GM23248 (cell line): ENCODE data around the gene SUGCT. TPM values are rescaled to one million over a fixed set of nuclear protein-coding genes. Genes with fewer than 3 reads are reported as not detected.

ENCODE experiments used
- DNase-seq: peaks from one replicate; pipeline ENCODE4 v3.0.0-alpha.2; 2015
- H2AFZ ChIP-seq: fragments of 200-600 bp; sonication (generic); 2 replicates; pipeline ENCODE4 v1.6.1; 2016; ENCODE audit warnings: antibody characterized with exemption
- H3F3A ChIP-seq: fragments of 200-600 bp; sonication (generic); 2 replicates; pipeline ENCODE4 v1.6.1; 2016; ENCODE audit warnings: mild to moderate bottlenecking, antibody characterized with exemption, mixed run types; ENCODE audit not compliant: insufficient read depth
- H3K27ac ChIP-seq: fragments of 200-600 bp; sonication (generic); 2 replicates; pipeline ENCODE4 v1.5.1; 2016; ENCODE audit warnings: mild to moderate bottlenecking
- H3K27me3 ChIP-seq: fragments of 200-600 bp; sonication (generic); replicated peaks from 2 replicates; pipeline ENCODE4 v1.6.1; 2016; ENCODE audit warnings: mild to moderate bottlenecking; ENCODE audit not compliant: insufficient read depth
- H3K36me3 ChIP-seq: fragments of 200-600 bp; sonication (generic); 2 replicates; pipeline ENCODE4 v1.6.1; 2016; ENCODE audit warnings: low read depth, mild to moderate bottlenecking
- H3K4me1 ChIP-seq: fragments of 200-600 bp; sonication (generic); 2 replicates; pipeline ENCODE4 v1.6.1; 2016; ENCODE audit warnings: mild to moderate bottlenecking; ENCODE audit not compliant: insufficient read depth
- H3K4me2 ChIP-seq: fragments of 200-600 bp; sonication (generic); one replicate; pipeline ENCODE4 v1.6.1; 2016; ENCODE audit warnings: mild to moderate bottlenecking; ENCODE audit not compliant: unreplicated experiment
- H3K4me3 ChIP-seq: fragments of 200-600 bp; sonication (generic); 2 replicates; pipeline ENCODE4 v1.5.1; 2016; ENCODE audit warnings: mild to moderate bottlenecking
- H3K79me2 ChIP-seq: fragments of 200-600 bp; sonication (generic); 2 replicates; pipeline ENCODE4 v1.6.1; 2016; ENCODE audit warnings: mild to moderate bottlenecking; ENCODE audit not compliant: insufficient read depth
- H3K9ac ChIP-seq: fragments of 200-600 bp; sonication (generic); 2 replicates; pipeline ENCODE4 v1.6.1; 2016; ENCODE audit warnings: mild to moderate bottlenecking
- H3K9me2 ChIP-seq: fragments of 200-600 bp; sonication (generic); 2 replicates; pipeline ENCODE4 v1.6.1; 2016; ENCODE audit warnings: mixed run types, mild to moderate bottlenecking, moderate library complexity; ENCODE audit not compliant: insufficient read depth
- H3K9me3 ChIP-seq: fragments of 200-600 bp; sonication (generic); one replicate; pipeline ENCODE4 v1.6.1; 2017; ENCODE audit warnings: low read depth
- H4K20me1 ChIP-seq: fragments of 200-600 bp; sonication (generic); 2 replicates; pipeline ENCODE4 v1.6.0; 2016; ENCODE audit not compliant: insufficient read depth
- EZH2 ChIP-seq: fragments of 200-600 bp; sonication (generic); IDR thresholded peaks from 2 replicates; pipeline ENCODE4 v1.6.1; 2018; ENCODE audit warnings: antibody characterized with exemption, mild to moderate bottlenecking; ENCODE audit not compliant: insufficient read depth, poor library complexity, severe bottlenecking
- EZH2phosphoT487 ChIP-seq: fragments of 200-600 bp; sonication (generic); IDR thresholded peaks from 2 replicates; pipeline ENCODE4 v1.6.1; 2018; ENCODE audit warnings: antibody characterized with exemption, moderate library complexity, mild to moderate bottlenecking, low read depth; ENCODE audit not compliant: insufficient read depth
- WGBS, 2 experiments: methylation state at CpG; one replicate each; pipeline ENCODE4 v1.1.6; 2015 to 2017; ENCODE audit warnings: low lambda C conversion rate in 2 of 2, low coverage in 1 of 2; ENCODE audit errors: missing lambda C conversion rate in 2 of 2; 5-methylcytosine and 5-hydroxymethylcytosine counted together
- in situ Hi-C: fragments of 300-500 bp; cut with MboI; formaldehyde crosslinking; loops from 2 replicates; pipeline ENCODE4 v1.15.0; 2020
- polyA plus RNA-seq: library from polyadenylated mRNA; unstranded; fragments of >200 nt; fragmentation: Nextera tagmentation; extraction: Ambion mirVana; gene quantifications from 2 replicates; pipeline ENCODE4 v1.2.1, GENCODE V29; 2016
- total RNA-seq: library from RNA; depleted of rRNA; stranded (reverse); fragments of >200 nt; shearing (Covaris generic); gene quantifications from 2 replicates; pipeline ENCODE4 v1.2.3, GENCODE V29; 2014

Gene SUGCT
- total and polyA plus RNA-seq, 2 experiments from 2014 or later, result 2.2 to 7.1 TPM

DNA sequence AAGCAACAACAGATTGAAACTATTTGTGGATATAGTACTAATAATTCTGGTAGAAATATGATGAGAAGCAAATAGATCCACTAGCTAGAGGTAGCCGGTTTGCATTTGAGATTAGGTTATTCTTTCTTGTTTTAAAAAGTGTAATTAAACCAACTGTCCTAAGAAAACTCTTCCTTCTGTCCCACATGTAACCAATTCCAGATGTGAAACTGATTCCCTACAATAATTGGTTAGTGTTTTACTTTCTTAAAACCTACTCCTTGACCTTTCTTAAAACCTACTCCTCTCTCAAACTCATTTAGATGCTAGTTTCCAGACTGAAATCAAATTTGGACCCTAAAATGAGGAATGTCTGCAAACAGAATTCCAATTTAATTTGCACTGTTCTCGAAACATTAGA is 521.5 kb downstream of the SUGCT start:
- H3K4me2 ChIP-seq, result no peak overlapping the region
- no peak overlapping the region for H3K4me3 ChIP-seq
- no peaks in the 10 kb centered on the region for H4K20me1 ChIP-seq
- H3K27ac ChIP-seq, result no peak overlapping the region
- no peak overlapping the region for H3K9ac ChIP-seq
- no peaks in the 10 kb centered on the region for H3K9me3 ChIP-seq
- no peaks in the 10 kb centered on the region for H3K27me3 ChIP-seq
- in situ Hi-C loops, result no loop called here
- H3F3A ChIP-seq, result peaks cover 12% of the 10 kb centered on the region
- H2AFZ ChIP-seq, result no peak overlapping the region
- H3K79me2 ChIP-seq, result no peaks in the 10 kb centered on the region
- no peak for DNase-seq
- 53 to 62% methylated on average over 2 of the region's 2 CpGs for WGBS, 2 experiments
- peaks cover 19% of the 10 kb centered on the region for H3K4me1 ChIP-seq
- H3K36me3 ChIP-seq, result no peaks in the 10 kb centered on the region
- H3K9me2 ChIP-seq, result no peaks in the 10 kb centered on the region
- no peak for TF ChIP-seq EZH2phosphoT487
- no peak for TF ChIP-seq EZH2

DNA sequence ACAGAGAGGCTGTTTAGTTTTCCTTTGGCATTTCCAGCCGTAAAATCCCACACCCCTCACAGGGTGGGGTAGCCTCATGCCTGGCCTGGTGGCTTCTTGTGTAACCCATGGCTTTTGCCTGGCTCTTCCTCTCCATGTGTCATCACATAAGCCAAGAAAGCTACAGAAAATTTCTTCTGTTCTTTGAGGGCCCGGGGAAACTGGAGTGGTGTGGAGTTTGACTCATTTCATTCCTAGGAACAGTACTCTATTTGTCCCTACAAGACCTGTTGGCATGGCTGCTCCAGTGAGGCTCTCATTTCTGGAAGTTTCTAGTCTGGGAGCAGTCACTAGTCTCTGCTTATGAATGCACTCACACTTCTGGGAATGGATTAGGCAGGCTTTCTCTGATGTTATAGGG is 523.9 kb downstream of the SUGCT start:
- no peaks in the 10 kb centered on the region for H3K79me2 ChIP-seq
- WGBS, 2 experiments, result 3 to 8% methylated on average over 2 of the region's 2 CpGs
- no peak overlapping the region for H3K4me3 ChIP-seq
- no peaks in the 10 kb centered on the region for H3K27me3 ChIP-seq
- H3K27ac ChIP-seq, result peak overlapping the region; percentile 88
- peaks cover 12% of the 10 kb centered on the region for H3F3A ChIP-seq
- no peaks in the 10 kb centered on the region for H4K20me1 ChIP-seq
- no peaks in the 10 kb centered on the region for H3K9me3 ChIP-seq
- peak overlapping the region; percentile 57 for H3K4me2 ChIP-seq
- H3K4me1 ChIP-seq, result peaks cover 19% of the 10 kb centered on the region
- no peaks in the 10 kb centered on the region for H3K36me3 ChIP-seq
- H3K9me2 ChIP-seq, result no peaks in the 10 kb centered on the region
- peak overlapping the region; percentile 57 for H3K9ac ChIP-seq
- peak; percentile 90 for DNase-seq
- in situ Hi-C loops, result no loop called here
- H2AFZ ChIP-seq, result peak overlapping the region; percentile 23; the same call in 1 of the 2 replicates
- TF ChIP-seq EZH2 (no peak), EZH2phosphoT487 (no peak)

DNA sequence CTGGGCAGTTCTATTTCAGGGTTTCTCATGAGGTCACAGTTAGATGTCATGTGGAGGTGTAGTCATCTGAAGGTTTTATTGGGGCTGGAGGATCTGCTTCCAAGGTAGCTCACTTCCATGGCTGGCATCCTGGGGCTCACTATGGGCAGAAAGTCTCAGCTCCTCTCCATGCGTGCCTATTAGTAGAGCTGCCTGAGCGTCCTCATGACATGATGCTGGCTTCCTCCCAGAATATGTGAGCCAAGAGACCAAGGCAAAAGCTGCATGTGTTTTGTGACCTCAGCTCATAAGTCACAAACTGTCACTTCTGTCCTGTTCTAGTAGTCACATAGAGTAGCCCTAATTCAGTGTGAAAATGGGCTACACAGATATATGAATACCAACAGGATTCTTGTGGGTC is 524.4 kb downstream of the SUGCT start:
- H3K9me2 ChIP-seq, result no peaks in the 10 kb centered on the region
- 27 to 43% methylated on average over 2 of the region's 2 CpGs for WGBS, 2 experiments
- no peak for TF ChIP-seq EZH2phosphoT487
- no peak for TF ChIP-seq EZH2
- H3K4me2 ChIP-seq, result peak overlapping the region; percentile 57
- peaks cover 12% of the 10 kb centered on the region for H3F3A ChIP-seq
- no peaks in the 10 kb centered on the region for H3K9me3 ChIP-seq
- H3K36me3 ChIP-seq, result no peaks in the 10 kb centered on the region
- H2AFZ ChIP-seq, result 0 out of 2 replicates have a peak overlapping the region, but pooled peaks have one; percentile 23
- no peaks in the 10 kb centered on the region for H3K27me3 ChIP-seq
- no peak overlapping the region for H3K4me3 ChIP-seq
- peak overlapping the region; percentile 57 for H3K9ac ChIP-seq
- no peaks in the 10 kb centered on the region for H4K20me1 ChIP-seq
- DNase-seq, result peak; percentile 53
- in situ Hi-C loops, result no loop called here
- H3K27ac ChIP-seq, result peak overlapping the region; percentile 88
- H3K79me2 ChIP-seq, result no peaks in the 10 kb centered on the region
- H3K4me1 ChIP-seq, result peaks cover 19% of the 10 kb centered on the region

DNA sequence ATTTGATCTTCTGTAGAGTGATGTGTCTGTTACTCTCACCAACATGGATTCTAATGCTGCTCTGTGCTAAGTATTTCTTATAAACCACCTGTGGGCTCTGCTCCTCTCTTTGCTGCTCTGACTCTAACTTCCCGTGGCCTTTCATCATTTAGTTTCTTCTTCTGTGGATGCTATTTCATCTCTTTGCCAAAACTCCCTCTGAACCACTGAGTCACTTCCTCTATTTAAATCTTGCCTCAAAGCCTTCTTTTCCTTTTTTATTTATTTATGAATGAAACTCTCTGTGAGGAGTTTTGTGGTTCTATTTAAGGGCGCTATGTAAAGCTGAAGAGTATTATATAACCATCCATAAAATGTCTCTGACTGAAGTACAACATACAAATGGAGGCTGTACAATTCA is 538.5 kb downstream of the SUGCT start:
- in situ Hi-C loops, result no loop called here
- peak overlapping the region; percentile 48 for H3K4me2 ChIP-seq

DNA sequence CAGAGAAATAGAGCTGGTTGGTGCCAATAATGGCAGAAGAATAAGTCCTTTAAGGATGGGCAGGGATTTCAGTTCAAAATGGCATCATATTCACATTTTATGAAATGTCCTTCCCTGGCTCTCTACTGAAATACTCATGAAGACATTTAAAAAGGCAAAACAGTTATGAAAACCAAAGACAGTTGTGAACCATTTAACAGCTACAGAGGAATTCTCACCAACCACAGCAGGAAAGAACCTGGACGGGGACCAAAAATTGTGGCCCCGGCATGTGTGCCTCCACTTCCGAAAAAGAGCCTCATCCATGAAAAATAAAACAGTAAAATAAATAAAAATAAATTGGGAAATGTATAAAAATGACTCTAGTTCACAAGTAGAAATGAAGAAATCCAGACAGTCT is 539.5 kb downstream of the SUGCT start:
- no peak for DNase-seq
- no peaks in the 10 kb centered on the region for H3K9me3 ChIP-seq
- no peaks in the 10 kb centered on the region for H3K27me3 ChIP-seq
- no peaks in the 10 kb centered on the region for H4K20me1 ChIP-seq
- TF ChIP-seq EZH2, result no peak
- TF ChIP-seq EZH2phosphoT487, result no peak
- H3K9me2 ChIP-seq, result no peaks in the 10 kb centered on the region
- H2AFZ ChIP-seq, result no peak overlapping the region
- no peak overlapping the region for H3K9ac ChIP-seq
- peaks cover 14% of the 10 kb centered on the region for H3F3A ChIP-seq
- no peak overlapping the region for H3K4me3 ChIP-seq
- in situ Hi-C loops, result no loop called here
- no peak overlapping the region for H3K4me2 ChIP-seq
- H3K27ac ChIP-seq, result no peak overlapping the region
- WGBS, 2 experiments, result 71 to 80% methylated on average over 3 of the region's 3 CpGs
- no peaks in the 10 kb centered on the region for H3K36me3 ChIP-seq
- peaks cover 18% of the 10 kb centered on the region for H3K4me1 ChIP-seq
- no peaks in the 10 kb centered on the region for H3K79me2 ChIP-seq

More for the DNA sequence above, 538.5 kb downstream of the SUGCT start:
- no peak overlapping the region for H2AFZ ChIP-seq
- TF ChIP-seq EZH2 (no peak), EZH2phosphoT487 (no peak)
- H3K9me2 ChIP-seq, result no peaks in the 10 kb centered on the region
- no peaks in the 10 kb centered on the region for H3K79me2 ChIP-seq
- no peak overlapping the region for H3K9ac ChIP-seq
- H3K27ac ChIP-seq, result peak overlapping the region; percentile 15; the same call in 1 of the 2 replicates
- no peaks in the 10 kb centered on the region for H3K9me3 ChIP-seq
- no peaks in the 10 kb centered on the region for H3K27me3 ChIP-seq
- WGBS, 2 experiments, result 41 to 51% methylated on average over 2 of the region's 2 CpGs
- no peak overlapping the region for H3K4me3 ChIP-seq
- peaks cover 14% of the 10 kb centered on the region for H3F3A ChIP-seq
- DNase-seq, result peak; percentile 85
- H3K4me1 ChIP-seq, result peaks cover 18% of the 10 kb centered on the region
- H3K36me3 ChIP-seq, result no peaks in the 10 kb centered on the region
- H4K20me1 ChIP-seq, result no peaks in the 10 kb centered on the region
